ENCODE measurements around the gene UXS1. TPM values are rescaled to one million over a fixed set of nuclear protein-coding genes. Genes with fewer than 3 reads are reported as not detected.

Gene UXS1
- total and polyA plus RNA-seq, 11 donors = 11.0 to 36.9 (median 30.9) TPM

- Histone ChIP-seq H3K36me3 (no peaks in the 10 kb centered on the region), H3K27me3 (no peaks in the 10 kb centered on the region), H3K9me3 (no peaks in the 10 kb centered on the region), H3K4me1 (peaks cover 0 to 18% (median 11%) of the 10 kb centered on the region in 12 donors), H3K27ac (no peak overlapping the region), H3K4me3 (no peak overlapping the region)
- DNase-seq (no peak), ATAC-seq (no peak)
- TF ChIP-seq CTCF (IDR thresholded peaks at IDR 0.05) (no peak), POLR2A (IDR thresholded peaks at IDR 0.05) (no peak)
- WGBS, 4 donors = 94 to 97% (median 95%) methylated on average over 5 of the region's 5 CpGs
- intact Hi-C loops (cut with DNase I) = no loop called here
Measured at GRCh38 chr2:106180602-106181001, 13.5 kb downstream of the UXS1 start.

DNA sequence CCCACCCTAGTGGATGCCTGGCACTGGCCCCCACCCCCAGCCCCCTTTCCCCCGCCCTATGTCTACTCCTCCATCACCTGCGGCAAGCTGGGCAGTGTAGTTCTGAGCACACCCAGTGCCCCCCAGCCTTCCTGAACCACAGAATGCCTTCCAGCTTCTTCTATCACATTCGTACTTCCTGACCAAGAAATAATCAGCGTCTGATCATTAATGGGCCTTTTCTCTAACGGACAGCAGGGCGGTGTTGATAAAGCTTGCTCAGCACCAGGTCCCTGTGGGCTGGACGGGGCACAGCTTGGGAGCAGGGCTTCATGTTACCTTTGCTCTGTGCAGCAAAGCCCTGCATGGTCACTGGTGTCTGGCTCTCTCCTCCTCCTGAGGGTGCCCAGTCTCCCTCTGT lies 15.4 kb downstream of the UXS1 start:
- DNase-seq (no peak), ATAC-seq (no peak)
- H3K36me3 ChIP-seq = no peaks in the 10 kb centered on the region
- no peak overlapping the region for H3K27ac ChIP-seq
- no peak for TF ChIP-seq CTCF (IDR thresholded peaks at IDR 0.05)
- no peak for TF ChIP-seq POLR2A (IDR thresholded peaks at IDR 0.05)
- H3K4me3 ChIP-seq = no peak overlapping the region
- WGBS, 4 donors = 93 to 94% (median 93%) methylated on average over 7 of the region's 7 CpGs
- intact Hi-C loops (cut with DNase I) = loop anchor here in 1 of 10 donors (5.0 kb wide), 1 partner anchor 51 kb away; no protein-coding TSS in a partner anchor
- H3K27me3 ChIP-seq = no peaks in the 10 kb centered on the region
- peaks cover 0 to 21% (median 10%) of the 10 kb centered on the region in 12 donors for H3K4me1 ChIP-seq
- H3K9me3 ChIP-seq = no peaks in the 10 kb centered on the region

- intact Hi-C loops (cut with DNase I) = loop anchor here in 1 of 10 donors (5.0 kb wide), 1 partner anchor 50 kb away; no protein-coding TSS in a partner anchor
- no peak for ATAC-seq
- H3K4me1 ChIP-seq = peaks cover 0 to 10% (median 2%) of the 10 kb centered on the region in 12 donors
- no peak overlapping the region for H3K4me3 ChIP-seq
- DNase-seq = no peak
- no peaks in the 10 kb centered on the region for H3K9me3 ChIP-seq
- no peaks in the 10 kb centered on the region for H3K27me3 ChIP-seq
- no peaks in the 10 kb centered on the region for H3K36me3 ChIP-seq
- TF ChIP-seq POLR2A (IDR thresholded peaks at IDR 0.05) = no peak
- no peak for TF ChIP-seq CTCF (IDR thresholded peaks at IDR 0.05)
- 98 to 99% (median 98%) methylated on average over 4 of the region's 4 CpGs for WGBS, 4 donors
- no peak overlapping the region for H3K27ac ChIP-seq
Measured at GRCh38 chr2:106177581-106177980, 16.5 kb downstream of the UXS1 start.

GRCh38 chr2:106176446-106177099 lies 17.5 kb downstream of the UXS1 start:
- Histone ChIP-seq H3K36me3 (no peaks in the 10 kb centered on the region), H3K4me3 (no peak overlapping the region), H3K27ac (no peak overlapping the region), H3K9me3 (no peaks in the 10 kb centered on the region), H3K27me3 (no peaks in the 10 kb centered on the region), H3K4me1 (peaks cover 0 to 5% (median 0%) of the 10 kb centered on the region in 12 donors)
- DNase-seq (no peak), ATAC-seq (no peak)
- intact Hi-C loops (cut with DNase I) = loop anchor here in 1 of 10 donors (5.0 kb wide), 1 partner anchor 49 kb away; no protein-coding TSS in a partner anchor
- TF ChIP-seq POLR2A (IDR thresholded peaks at IDR 0.05) (no peak), CTCF (IDR thresholded peaks at IDR 0.05) (no peak)
- 87 to 92% (median 90%) methylated on average over 7 to 9 of the region's 9 CpGs for WGBS, 4 donors

Measured in heart left ventricle (tissue), 16 donors.